ENCODE measurements around the gene IFT52.

Gene IFT52

GRCh38 chr20:43565758-43566104, 25.0 kb upstream of the IFT52 start:
- in situ Hi-C loops (cut with MboI; ENCODE audit: low sequenced_read_pairs, unreplicated experiment): no loop called here
- no peak for DNase-seq (ENCODE audit: low spot score)
- no peak for TF ChIP-seq CTCF (IDR thresholded peaks at IDR 0.05; ENCODE audit: borderline replicate concordance, control extremely low read depth, extremely low read depth, insufficient read depth, missing control alignments)

- in situ Hi-C loops (cut with MboI; ENCODE audit: low sequenced_read_pairs, unreplicated experiment): no loop called here
- DNase-seq (ENCODE audit: low spot score): no peak
- TF ChIP-seq CTCF (IDR thresholded peaks at IDR 0.05; ENCODE audit: borderline replicate concordance, control extremely low read depth, extremely low read depth, insufficient read depth, missing control alignments): no peak
Observed at GRCh38 chr20:43567477-43567876, 23.3 kb upstream of the IFT52 start.

- in situ Hi-C loops (cut with MboI; ENCODE audit: low sequenced_read_pairs, unreplicated experiment): no loop called here
- no peak for TF ChIP-seq CTCF (IDR thresholded peaks at IDR 0.05; ENCODE audit: borderline replicate concordance, control extremely low read depth, extremely low read depth, insufficient read depth, missing control alignments)
- no peak for DNase-seq (ENCODE audit: low spot score)
Observed at GRCh38 chr20:43568706-43569105, 22.0 kb upstream of the IFT52 start.

- DNase-seq (ENCODE audit: low spot score): no peak
- no peak for TF ChIP-seq CTCF (IDR thresholded peaks at IDR 0.05; ENCODE audit: borderline replicate concordance, control extremely low read depth, extremely low read depth, insufficient read depth, missing control alignments)
- in situ Hi-C loops (cut with MboI; ENCODE audit: low sequenced_read_pairs, unreplicated experiment): no loop called here
Observed at GRCh38 chr20:43569282-43569681, 21.5 kb upstream of the IFT52 start.

GRCh38 chr20:43570496-43570895, 20.2 kb upstream of the IFT52 start:
- no peak for TF ChIP-seq CTCF (IDR thresholded peaks at IDR 0.05; ENCODE audit: borderline replicate concordance, control extremely low read depth, extremely low read depth, insufficient read depth, missing control alignments)
- DNase-seq (ENCODE audit: low spot score): no peak
- in situ Hi-C loops (cut with MboI; ENCODE audit: low sequenced_read_pairs, unreplicated experiment): no loop called here

- no peak for TF ChIP-seq CTCF (IDR thresholded peaks at IDR 0.05; ENCODE audit: borderline replicate concordance, control extremely low read depth, extremely low read depth, insufficient read depth, missing control alignments)
- in situ Hi-C loops (cut with MboI; ENCODE audit: low sequenced_read_pairs, unreplicated experiment): no loop called here
- DNase-seq (ENCODE audit: low spot score): no peak
Observed at GRCh38 chr20:43571310-43571709, 19.4 kb upstream of the IFT52 start.

- no peak for TF ChIP-seq CTCF (IDR thresholded peaks at IDR 0.05; ENCODE audit: borderline replicate concordance, control extremely low read depth, extremely low read depth, insufficient read depth, missing control alignments)
Observed at GRCh38 chr20:43571771-43572170, 19.0 kb upstream of the IFT52 start.

More at GRCh38 chr20:43571771-43572170, 19.0 kb upstream of the IFT52 start:
- no peak for DNase-seq (ENCODE audit: low spot score)
- in situ Hi-C loops (cut with MboI; ENCODE audit: low sequenced_read_pairs, unreplicated experiment): no loop called here

All from GM13976 (cell line).